Trophoblast cell (in vitro differentiated cells and primary cell): ENCODE data around the gene PIGN. TPM values are rescaled to one million over a fixed set of nuclear protein-coding genes. Genes with fewer than 3 reads are reported as not detected.

ENCODE experiments used
- DNase-seq, 2 donors: peaks; one replicate each; pipeline ENCODE4 v3.0.0-alpha.2; 2016
- H2AFZ ChIP-seq: 2 replicates; pipeline ENCODE4 v1.6.1; 2013; ENCODE audit warnings: low read length, moderate library complexity, mild to moderate bottlenecking; ENCODE audit not compliant: insufficient read depth, poor library complexity
- H2AK5ac ChIP-seq: 2 replicates; pipeline ENCODE4 v1.6.1; 2013; ENCODE audit warnings: mild to moderate bottlenecking, low read length
- H2BK120ac ChIP-seq: 2 replicates; pipeline ENCODE4 v1.6.1; 2013; ENCODE audit warnings: low read length, mild to moderate bottlenecking, moderate library complexity; ENCODE audit not compliant: insufficient read depth, poor library complexity
- H2BK12ac ChIP-seq: 2 replicates; pipeline ENCODE4 v1.6.1; 2013; ENCODE audit warnings: mild to moderate bottlenecking, low read length, moderate library complexity
- H2BK5ac ChIP-seq: 2 replicates; pipeline ENCODE4 v1.6.1; 2013; ENCODE audit warnings: low read length, low read depth, moderate library complexity, mild to moderate bottlenecking; ENCODE audit not compliant: poor library complexity
- H3K14ac ChIP-seq: 2 replicates; pipeline ENCODE4 v1.6.1; 2013; ENCODE audit warnings: mild to moderate bottlenecking, low read length
- H3K18ac ChIP-seq: 2 replicates; pipeline ENCODE4 v1.6.1; 2013; ENCODE audit warnings: mild to moderate bottlenecking, low read length
- H3K23ac ChIP-seq: 2 replicates; pipeline ENCODE4 v1.6.1; 2013; ENCODE audit warnings: low read length
- H3K27ac ChIP-seq: 2 replicates; pipeline ENCODE4 v1.5.1; 2013; ENCODE audit warnings: low read depth, mild to moderate bottlenecking, inconsistent platforms, low read length, moderate library complexity
- H3K27me3 ChIP-seq: 2 replicates; pipeline ENCODE4 v1.6.1; 2013; ENCODE audit warnings: inconsistent platforms, mild to moderate bottlenecking, low read length, moderate library complexity; ENCODE audit not compliant: insufficient read depth
- H3K36me3 ChIP-seq, 2 experiments: 1 replicate in 1 of 2; 2 replicates in 1 of 2; pipeline ENCODE4 v1.6.1; 2013; ENCODE audit warnings: low read length in 2 of 2, mild to moderate bottlenecking in 2 of 2, moderate library complexity in 1 of 2; ENCODE audit not compliant: insufficient read depth in 2 of 2, control insufficient read depth in 1 of 2
- H3K4ac ChIP-seq: 2 replicates; pipeline ENCODE4 v1.6.1; 2013; ENCODE audit warnings: low read depth, mild to moderate bottlenecking, low read length, moderate library complexity
- H3K4me1 ChIP-seq, 2 experiments: 1 replicate in 1 of 2; 2 replicates in 1 of 2; pipeline ENCODE4 v1.6.1; 2013; ENCODE audit warnings: low read length in 2 of 2, mild to moderate bottlenecking in 2 of 2, moderate library complexity in 1 of 2; ENCODE audit not compliant: insufficient read depth in 2 of 2, control insufficient read depth in 1 of 2
- H3K4me2 ChIP-seq: 2 replicates; pipeline ENCODE4 v1.6.1; 2013; ENCODE audit warnings: inconsistent platforms, mild to moderate bottlenecking, low read length, moderate library complexity
- H3K4me3 ChIP-seq: 2 replicates; pipeline ENCODE4 v1.5.1; 2013; ENCODE audit warnings: mild to moderate bottlenecking, low read depth, low read length, inconsistent platforms
- H3K79me1 ChIP-seq: one replicate; pipeline ENCODE4 v1.6.1; 2013; ENCODE audit warnings: low read length
- H3K79me2 ChIP-seq: 2 replicates; pipeline ENCODE4 v1.6.1; 2013; ENCODE audit warnings: low read length, mild to moderate bottlenecking; ENCODE audit not compliant: control insufficient read depth, insufficient read depth, poor library complexity
- H3K9ac ChIP-seq: 2 replicates; pipeline ENCODE4 v1.6.1; 2013; ENCODE audit warnings: mild to moderate bottlenecking, low read length
- H3K9me3 ChIP-seq: 2 replicates; pipeline ENCODE4 v1.6.1; 2013; ENCODE audit warnings: low read depth, mild to moderate bottlenecking, control low read depth, inconsistent platforms, low read length; ENCODE audit not compliant: insufficient read depth
- H4K12ac ChIP-seq: 2 replicates; pipeline ENCODE4 v1.6.1; 2013; ENCODE audit warnings: low read depth, mild to moderate bottlenecking, low read length, moderate library complexity
- H4K8ac ChIP-seq: 2 replicates; pipeline ENCODE4 v1.6.1; 2013; ENCODE audit warnings: low read depth, mild to moderate bottlenecking, low read length, moderate library complexity
- H4K91ac ChIP-seq: one replicate; pipeline ENCODE4 v1.6.1; 2013; ENCODE audit warnings: low read depth, mild to moderate bottlenecking, low read length, moderate library complexity
- WGBS: extraction: QIAGEN DNeasy Blood & Tissue Kit; methylation state at CpG from one replicate; pipeline ENCODE4 v1.1.7; 2013; ENCODE audit warnings: missing lambda C conversion rate; ENCODE audit not compliant: insufficient read length, insufficient coverage; ENCODE audit errors: extremely low coverage; 5-methylcytosine and 5-hydroxymethylcytosine counted together
- polyA plus RNA-seq: library from polyadenylated mRNA; stranded (reverse); fragments of 200-250 nt; gene quantifications from 2 replicates; pipeline ENCODE4 v1.2.3, GENCODE V29; 2013

PIGN gene
- polyA plus RNA-seq = 15.3 TPM in 2 replicates

DNA sequence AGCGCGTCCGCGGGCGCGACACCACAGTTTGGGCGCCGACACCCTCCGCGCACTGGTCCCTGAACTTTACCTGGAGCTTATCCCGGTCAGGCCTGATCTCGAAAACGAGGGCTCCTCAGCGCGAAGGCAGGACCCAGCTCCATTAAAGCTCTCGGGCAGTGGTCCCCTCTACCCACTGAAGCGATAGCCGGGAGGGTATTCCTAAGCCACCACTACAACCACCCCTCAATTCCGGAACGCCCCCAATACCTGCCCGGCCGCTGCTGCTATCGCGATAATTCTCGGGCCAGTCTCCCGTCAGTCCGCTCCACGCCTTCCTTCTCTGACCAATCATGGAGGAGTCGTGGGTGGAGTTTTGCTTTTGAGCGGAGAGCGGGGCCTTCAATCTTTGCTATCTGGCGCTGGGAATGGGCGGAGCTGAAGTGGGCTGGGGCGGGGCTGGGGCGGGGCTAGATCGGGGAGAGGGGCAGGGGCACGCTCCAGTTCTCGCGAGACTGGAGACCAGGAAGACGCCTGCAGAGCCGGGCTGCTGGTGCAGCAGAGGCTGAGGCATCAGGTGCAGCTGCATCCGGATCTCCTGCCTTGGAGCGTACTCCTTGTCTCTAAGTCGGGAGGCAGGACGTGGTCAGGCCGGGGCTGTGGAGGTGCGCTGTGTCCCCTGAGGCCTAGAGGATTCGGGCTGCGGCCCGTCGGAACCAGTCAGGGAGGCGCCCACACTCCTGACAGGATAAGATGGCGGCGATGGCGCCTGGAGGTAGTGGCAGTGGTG, at the start of gene PIGN, which contains the start of gene RELCH:
TSS of gene PIGN (minus strand) at position 283 of the 769 bp plus-strand sequence. CDS start 25,703 bp downstream, outside the sequence.
TSS of gene RELCH (plus strand) at position 482 of the 769 bp plus-strand sequence. CDS start at position 733, 251 bp downstream.
- Histone ChIP-seq H4K8ac (peak within 1 kb of the TSS; percentile 80), H2BK12ac (no peak within 1 kb of the TSS), H3K79me1 (peaks cover 8% of the 10 kb centered on the region), H3K36me3 (no peaks in the 10 kb centered on the region), H3K4me1 (no peaks in the 10 kb centered on the region), H3K9ac (peak within 1 kb of the TSS; percentile 89), H4K12ac (peak within 1 kb of the TSS; percentile 63), H2BK120ac (no peak within 1 kb of the TSS), H3K4ac (peak within 1 kb of the TSS; percentile 85), H3K27ac (peak within 1 kb of the TSS; percentile 82), H3K4me2 (peak within 1 kb of the TSS; percentile 97), H3K79me2 (peaks cover 12% of the 10 kb centered on the region), H3K27me3 (no peaks in the 10 kb centered on the region), H3K18ac (peak within 1 kb of the TSS; percentile 74), H3K14ac (peak within 1 kb of the TSS; percentile 75), H2BK5ac (peak within 1 kb of the TSS; percentile 52), H3K23ac (no peak within 1 kb of the TSS), H2AK5ac (peak within 1 kb of the TSS; percentile 24), H3K9me3 (peaks cover 4% of the 10 kb centered on the region), H4K91ac (peak within 1 kb of the TSS; percentile 78), H2AFZ (peak within 1 kb of the TSS; percentile 39), H3K4me3 (peak within 1 kb of the TSS; percentile 100)
- WGBS = no CpG with 5 or more reads among the region's 55 CpGs
- DNase-seq = peak; percentile 98 to 99

DNA sequence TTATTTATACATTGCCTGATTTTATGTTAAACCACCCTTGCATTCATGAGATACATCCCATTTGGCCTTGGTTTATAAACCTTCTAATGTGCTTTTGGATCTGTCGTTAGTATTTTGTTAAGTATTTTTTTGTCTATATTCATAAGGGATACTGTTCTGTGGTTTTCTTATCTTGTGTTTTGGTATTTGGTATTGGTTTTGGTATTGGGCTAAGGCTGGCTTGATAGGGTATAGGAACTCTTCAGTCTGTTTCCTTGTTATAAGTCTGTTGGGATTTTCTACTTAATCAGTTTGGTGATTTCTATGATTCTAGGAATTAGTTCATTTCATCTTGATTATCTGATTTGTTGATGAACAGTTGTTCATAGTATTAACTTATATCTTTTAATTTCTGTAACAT, 49.4 kb upstream of the PIGN start:
- H3K18ac ChIP-seq = no peak overlapping the region
- no peaks in the 10 kb centered on the region for H3K9me3 ChIP-seq
- H3K4me1 ChIP-seq = no peaks in the 10 kb centered on the region
- H4K91ac ChIP-seq = no peak overlapping the region
- H3K4me2 ChIP-seq = no peak overlapping the region
- H3K4ac ChIP-seq = no peak overlapping the region
- no peak overlapping the region for H3K14ac ChIP-seq
- no peak overlapping the region for H3K9ac ChIP-seq
- H3K79me2 ChIP-seq = no peaks in the 10 kb centered on the region
- no peak overlapping the region for H3K4me3 ChIP-seq
- no peak overlapping the region for H2AK5ac ChIP-seq
- no CpG with 5 or more reads among the region's 1 CpG for WGBS
- no peaks in the 10 kb centered on the region for H3K27me3 ChIP-seq
- H2BK5ac ChIP-seq = no peak overlapping the region
- no peak overlapping the region for H3K27ac ChIP-seq
- no peak overlapping the region for H2BK12ac ChIP-seq
- no peak overlapping the region for H2BK120ac ChIP-seq
- DNase-seq = no peak
- H4K12ac ChIP-seq = no peak overlapping the region
- H2AFZ ChIP-seq = no peak overlapping the region
- H3K23ac ChIP-seq = no peak overlapping the region
- no peaks in the 10 kb centered on the region for H3K79me1 ChIP-seq
- no peak overlapping the region for H4K8ac ChIP-seq
- peaks cover 0 to 2% of the 10 kb centered on the region in 2 experiments for H3K36me3 ChIP-seq

DNA sequence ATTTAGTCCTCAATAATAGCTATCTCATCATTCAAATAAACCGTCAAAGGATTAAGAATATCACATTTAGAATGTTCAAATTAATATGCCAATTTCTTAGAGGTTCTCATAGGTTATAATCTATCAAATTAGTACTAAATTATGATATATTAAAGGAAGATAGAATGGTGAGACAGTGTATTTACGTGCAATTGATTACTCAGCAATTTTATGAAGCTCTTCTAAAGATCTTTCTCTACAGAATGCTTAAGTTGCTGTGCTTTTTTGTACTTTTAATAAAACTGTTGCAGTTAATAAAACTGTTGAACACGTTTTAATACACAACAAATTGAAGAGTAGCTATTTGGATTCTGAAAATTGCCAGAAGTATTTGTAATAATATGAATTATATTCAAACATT, 39.2 kb upstream of the PIGN start:
- H3K27me3 ChIP-seq = no peaks in the 10 kb centered on the region
- no peak overlapping the region for H3K4me3 ChIP-seq
- H2BK5ac ChIP-seq = no peak overlapping the region
- no peak overlapping the region for H3K23ac ChIP-seq
- H4K8ac ChIP-seq = no peak overlapping the region
- H2BK12ac ChIP-seq = no peak overlapping the region
- H2AFZ ChIP-seq = no peak overlapping the region
- no peaks in the 10 kb centered on the region for H3K9me3 ChIP-seq
- no peak overlapping the region for H3K14ac ChIP-seq
- H3K4ac ChIP-seq = no peak overlapping the region
- no peaks in the 10 kb centered on the region for H3K79me1 ChIP-seq
- no peak overlapping the region for H3K4me2 ChIP-seq
- no peak overlapping the region for H3K9ac ChIP-seq
- no peak overlapping the region for H4K91ac ChIP-seq
- DNase-seq = no peak
- no peak overlapping the region for H2AK5ac ChIP-seq
- no peaks in the 10 kb centered on the region for H3K4me1 ChIP-seq
- no peak overlapping the region for H3K27ac ChIP-seq
- peaks cover 4 to 5% of the 10 kb centered on the region in 2 experiments for H3K36me3 ChIP-seq
- no peak overlapping the region for H4K12ac ChIP-seq
- WGBS = no CpG with 5 or more reads among the region's 3 CpGs
- H2BK120ac ChIP-seq = no peak overlapping the region
- no peaks in the 10 kb centered on the region for H3K79me2 ChIP-seq
- no peak overlapping the region for H3K18ac ChIP-seq

- no peaks in the 10 kb centered on the region for H3K79me1 ChIP-seq
- H4K8ac ChIP-seq = no peak overlapping the region
- no peak overlapping the region for H3K4ac ChIP-seq
- H2BK120ac ChIP-seq = no peak overlapping the region
- H4K12ac ChIP-seq = no peak overlapping the region
- no peaks in the 10 kb centered on the region for H3K9me3 ChIP-seq
- H3K27me3 ChIP-seq = no peaks in the 10 kb centered on the region
- H3K79me2 ChIP-seq = no peaks in the 10 kb centered on the region
- no peaks in the 10 kb centered on the region for H3K4me1 ChIP-seq
- no peak overlapping the region for H2BK12ac ChIP-seq
- no peak overlapping the region for H3K9ac ChIP-seq
- H3K4me2 ChIP-seq = no peak overlapping the region
- DNase-seq = no peak
- no peak overlapping the region for H4K91ac ChIP-seq
- H3K14ac ChIP-seq = no peak overlapping the region
- no CpG with 5 or more reads among the region's 2 CpGs for WGBS
- peaks cover 4 to 5% of the 10 kb centered on the region in 2 experiments for H3K36me3 ChIP-seq
- no peak overlapping the region for H2AK5ac ChIP-seq
- H3K18ac ChIP-seq = no peak overlapping the region
- H2AFZ ChIP-seq = no peak overlapping the region
- no peak overlapping the region for H2BK5ac ChIP-seq
- H3K27ac ChIP-seq = no peak overlapping the region
- no peak overlapping the region for H3K23ac ChIP-seq
- no peak overlapping the region for H3K4me3 ChIP-seq
Measured at GRCh38 chr18:62224229-62224628, 37.4 kb upstream of the PIGN start.
